Sigmoid colon (tissue), 3 donors: ENCODE measurements around the gene CFAP54.

Experiments
- POLR2A ChIP-seq, 2 donors: fragments of 450-650 bp; IDR thresholded peaks; one replicate each; pipeline ENCODE4 v1.6.1; 2016; ENCODE audit warnings: antibody characterized with exemption in 2 of 2, mild to moderate bottlenecking in 2 of 2, moderate library complexity in 2 of 2
- TF ChIP-seq, protein P1 (sequence below), 4 experiments: fragments of 450-650 bp in 3 of 4; fragments of 200-600 bp in 1 of 4; IDR thresholded peaks; one replicate each; pipeline ENCODE4 v1.5.1; 2016 to 2019; ENCODE audit warnings: antibody characterized with exemption in 4 of 4, mild to moderate bottlenecking in 3 of 4, moderate library complexity in 2 of 4

DNA sequence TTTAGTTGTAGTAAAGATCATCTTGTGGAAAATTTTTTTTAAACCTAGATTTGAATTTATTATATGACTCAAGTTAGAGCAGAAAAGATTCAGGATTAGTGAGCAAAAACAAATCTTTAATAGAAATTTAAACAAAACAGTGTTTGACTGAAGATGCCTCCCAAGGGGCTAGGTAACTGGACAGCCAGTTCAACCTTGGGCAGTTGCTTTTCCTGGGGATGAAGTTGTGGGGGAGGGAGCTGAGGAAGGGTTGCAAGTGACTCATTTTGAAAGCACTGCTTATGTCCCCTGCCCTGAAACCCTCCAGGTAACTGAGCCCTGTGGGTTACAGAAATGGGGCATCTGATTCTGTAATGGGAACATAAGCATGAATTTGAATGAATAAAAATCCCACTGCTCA lies 13.1 kb downstream of the CFAP54 start:
- TF ChIP-seq, protein P1, sequence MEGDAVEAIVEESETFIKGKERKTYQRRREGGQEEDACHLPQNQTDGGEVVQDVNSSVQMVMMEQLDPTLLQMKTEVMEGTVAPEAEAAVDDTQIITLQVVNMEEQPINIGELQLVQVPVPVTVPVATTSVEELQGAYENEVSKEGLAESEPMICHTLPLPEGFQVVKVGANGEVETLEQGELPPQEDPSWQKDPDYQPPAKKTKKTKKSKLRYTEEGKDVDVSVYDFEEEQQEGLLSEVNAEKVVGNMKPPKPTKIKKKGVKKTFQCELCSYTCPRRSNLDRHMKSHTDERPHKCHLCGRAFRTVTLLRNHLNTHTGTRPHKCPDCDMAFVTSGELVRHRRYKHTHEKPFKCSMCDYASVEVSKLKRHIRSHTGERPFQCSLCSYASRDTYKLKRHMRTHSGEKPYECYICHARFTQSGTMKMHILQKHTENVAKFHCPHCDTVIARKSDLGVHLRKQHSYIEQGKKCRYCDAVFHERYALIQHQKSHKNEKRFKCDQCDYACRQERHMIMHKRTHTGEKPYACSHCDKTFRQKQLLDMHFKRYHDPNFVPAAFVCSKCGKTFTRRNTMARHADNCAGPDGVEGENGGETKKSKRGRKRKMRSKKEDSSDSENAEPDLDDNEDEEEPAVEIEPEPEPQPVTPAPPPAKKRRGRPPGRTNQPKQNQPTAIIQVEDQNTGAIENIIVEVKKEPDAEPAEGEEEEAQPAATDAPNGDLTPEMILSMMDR (IDR thresholded peaks at IDR 0.05), result no peak
- TF ChIP-seq POLR2A (IDR thresholded peaks at IDR 0.05), result no peak
